ENCODE data around the gene TRAF3IP1.

DNA sequence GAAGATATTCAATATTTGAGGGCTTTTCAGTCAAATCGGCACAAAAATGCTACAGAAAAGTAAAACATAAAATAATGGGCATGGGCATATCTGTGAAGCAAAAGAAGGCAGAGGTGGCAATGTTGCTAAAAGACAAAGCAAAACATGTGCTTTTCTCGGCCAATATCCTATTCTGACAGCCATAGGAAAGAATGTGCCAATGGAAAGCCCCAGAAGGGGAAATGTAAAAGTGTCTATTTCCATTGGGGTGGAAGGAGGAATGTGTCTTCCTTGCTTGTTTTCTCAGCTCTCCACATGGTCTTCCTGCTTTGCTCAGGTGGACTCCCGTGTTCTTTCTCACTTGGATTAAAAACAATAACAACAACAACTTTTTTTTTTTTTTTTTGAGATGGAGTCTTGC is 18.2 kb upstream of the TRAF3IP1 start:
- TF ChIP-seq POLR2A (IDR thresholded peaks at IDR 0.05): no peak
- TF ChIP-seq, protein P1, sequence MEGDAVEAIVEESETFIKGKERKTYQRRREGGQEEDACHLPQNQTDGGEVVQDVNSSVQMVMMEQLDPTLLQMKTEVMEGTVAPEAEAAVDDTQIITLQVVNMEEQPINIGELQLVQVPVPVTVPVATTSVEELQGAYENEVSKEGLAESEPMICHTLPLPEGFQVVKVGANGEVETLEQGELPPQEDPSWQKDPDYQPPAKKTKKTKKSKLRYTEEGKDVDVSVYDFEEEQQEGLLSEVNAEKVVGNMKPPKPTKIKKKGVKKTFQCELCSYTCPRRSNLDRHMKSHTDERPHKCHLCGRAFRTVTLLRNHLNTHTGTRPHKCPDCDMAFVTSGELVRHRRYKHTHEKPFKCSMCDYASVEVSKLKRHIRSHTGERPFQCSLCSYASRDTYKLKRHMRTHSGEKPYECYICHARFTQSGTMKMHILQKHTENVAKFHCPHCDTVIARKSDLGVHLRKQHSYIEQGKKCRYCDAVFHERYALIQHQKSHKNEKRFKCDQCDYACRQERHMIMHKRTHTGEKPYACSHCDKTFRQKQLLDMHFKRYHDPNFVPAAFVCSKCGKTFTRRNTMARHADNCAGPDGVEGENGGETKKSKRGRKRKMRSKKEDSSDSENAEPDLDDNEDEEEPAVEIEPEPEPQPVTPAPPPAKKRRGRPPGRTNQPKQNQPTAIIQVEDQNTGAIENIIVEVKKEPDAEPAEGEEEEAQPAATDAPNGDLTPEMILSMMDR (IDR thresholded peaks at IDR 0.05): no peak
